AG09309 (cell line): ENCODE data around the gene CAMK1.

Experiments
- DNase-seq: peaks from one replicate; pipeline ENCODE4 v3.0.0-alpha.2; 2010; ENCODE audit warnings: low read depth
- H3K4me3 ChIP-seq: 2 replicates; pipeline ENCODE4 v1.5.1; 2011; ENCODE audit warnings: mild to moderate bottlenecking, low read depth, low read length, moderate library complexity; ENCODE audit not compliant: control insufficient read depth
- CTCF ChIP-seq: IDR thresholded peaks from 2 replicates; pipeline ENCODE4 v1.5.1; 2011; ENCODE audit warnings: mild to moderate bottlenecking, low read depth, low read length, inconsistent platforms; ENCODE audit not compliant: insufficient read depth, control insufficient read depth; ENCODE audit errors: missing control alignments

CAMK1 gene

GRCh38 chr3:9736831-9737230, 32.9 kb downstream of the CAMK1 start:
- no peak overlapping the region for H3K4me3 ChIP-seq
- TF ChIP-seq CTCF, result no peak
- no peak for DNase-seq

GRCh38 chr3:9732740-9733115, 37.0 kb downstream of the CAMK1 start:
- H3K4me3 ChIP-seq, result peak overlapping the region; percentile 78
- no peak for DNase-seq
- TF ChIP-seq CTCF, result peak; percentile 3

- no peak for TF ChIP-seq CTCF
- no peak for DNase-seq
- H3K4me3 ChIP-seq, result peak overlapping the region; percentile 78
These were observed 37.5 kb downstream of the CAMK1 start for GRCh38 chr3:9732080-9732739.

GRCh38 chr3:9731206-9732079, 38.3 kb downstream of the CAMK1 start, which contains the start of gene BRPF1:
Gene BRPF1, plus strand, starts transcription at chr3:9731735. Its CDS starts 2,406 bp downstream, at chr3:9734141.
- peak; percentile 96 for DNase-seq
- peak within 1 kb of the TSS; percentile 78 for H3K4me3 ChIP-seq
- peak; percentile 2 for TF ChIP-seq CTCF

- H3K4me3 ChIP-seq, result peak overlapping the region; percentile 66
- TF ChIP-seq CTCF, result no peak
- DNase-seq, result no peak
These were observed 39.0 kb downstream of the CAMK1 start for GRCh38 chr3:9730657-9731205.

GRCh38 chr3:9729419-9729818, 40.3 kb downstream of the CAMK1 start:
- no peak for TF ChIP-seq CTCF
- no peak for DNase-seq
- H3K4me3 ChIP-seq, result no peak overlapping the region
